HCT116 (cell line): ENCODE measurements around the gene GNG7.

Experiments used
- CTCF ChIP-seq, 3 experiments: fragments of 200-600 bp in 1 of 3; sonication (generic) in 1 of 3; IDR thresholded peaks in 2 of 3; conservative IDR thresholded peaks in 1 of 3; 2 replicates each; pipeline ENCODE4 v1.5.1; 2012 to 2017; ENCODE audit warnings: low read depth in 2 of 3, low read length in 2 of 3, antibody characterized with exemption in 1 of 3, borderline replicate concordance in 1 of 3, control low read depth in 1 of 3, mild to moderate bottlenecking in 1 of 3, mixed read lengths in 1 of 3, mixed run types in 1 of 3, moderate library complexity in 1 of 3; ENCODE audit not compliant: insufficient read depth in 1 of 3
- EZH2 ChIP-seq: fragments of 200-600 bp; sonication (generic); IDR thresholded peaks from 2 replicates; pipeline ENCODE4 v1.6.1; 2017; ENCODE audit warnings: antibody characterized with exemption, mixed run types
- POLR2A ChIP-seq: IDR thresholded peaks from 2 replicates; pipeline ENCODE4 v1.7.0; 2011; ENCODE audit warnings: borderline replicate concordance; ENCODE audit not compliant: insufficient read depth, insufficient read length; ENCODE audit errors: extremely low read depth
- REST ChIP-seq: IDR thresholded peaks from 2 replicates; pipeline ENCODE4 v1.6.1; 2012; ENCODE audit warnings: low read depth
- YY1 ChIP-seq: IDR thresholded peaks from 2 replicates; pipeline ENCODE4 v1.6.1; 2011; ENCODE audit warnings: low read length, low read depth, moderate library complexity, mild to moderate bottlenecking; ENCODE audit not compliant: insufficient replicate concordance; ENCODE audit errors: extremely low read depth

GRCh38 chr19:2511991-2512390, 190.5 kb downstream of the GNG7 start:
- no peak for TF ChIP-seq EZH2
- TF ChIP-seq REST = no peak
- no peak for TF ChIP-seq YY1
- no peak for TF ChIP-seq POLR2A
- TF ChIP-seq CTCF (IDR thresholded peaks at IDR 0.05 in 2 of 3, conservative IDR thresholded peaks at IDR 0.05 in 1 of 3; ENCODE audit: borderline replicate concordance in 1 of 3, insufficient read depth in 1 of 3, low read depth in 2 of 3, low read length in 2 of 3) = no peak
